H1 (cell line): ENCODE measurements around the gene EPHA10.

Experiments
- CEBPB ChIP-seq: IDR thresholded peaks from 2 replicates; pipeline ENCODE4 v1.6.1; 2012; ENCODE audit warnings: low read depth, low read length
- CTCF ChIP-seq, 3 experiments: IDR thresholded peaks; 1 replicate in 2 of 3; 2 replicates in 1 of 3; pipeline versions ENCODE4 v1.5.1 to v1.6.1; 2011; ENCODE audit warnings: low read length in 3 of 3, mild to moderate bottlenecking in 3 of 3, inconsistent platforms in 2 of 3, low read depth in 1 of 3, moderate library complexity in 1 of 3; ENCODE audit not compliant: insufficient read depth in 1 of 3; ENCODE audit errors: control extremely low read depth in 1 of 3
- EZH2 ChIP-seq: fragments of 200-600 bp; sonication (generic); IDR thresholded peaks from 2 replicates; pipeline ENCODE4 v1.7.1; 2012; ENCODE audit warnings: low read depth, mild to moderate bottlenecking, moderate library complexity, low read length, inconsistent platforms; ENCODE audit not compliant: severe bottlenecking
- JUND ChIP-seq: IDR thresholded peaks from 2 replicates; pipeline ENCODE4 v1.6.1; 2011; ENCODE audit warnings: mild to moderate bottlenecking, improper control_type of control experiment, low read length
- POLR2A ChIP-seq, 2 experiments: IDR thresholded peaks; 1 replicate in 1 of 2; 2 replicates in 1 of 2; pipeline ENCODE4 v1.6.1; 2011; ENCODE audit warnings: low read depth in 2 of 2, low read length in 2 of 2, mild to moderate bottlenecking in 2 of 2; ENCODE audit errors: control extremely low read depth in 1 of 2
- POLR2AphosphoS5 ChIP-seq: IDR thresholded peaks from 2 replicates; pipeline ENCODE4 v1.6.1; 2011; ENCODE audit warnings: low read depth, low read length
- SIN3A ChIP-seq, 2 experiments: IDR thresholded peaks in 1 of 2; conservative IDR thresholded peaks in 1 of 2; 2 replicates each; pipeline ENCODE4 v1.6.1; 2011 to 2012; ENCODE audit warnings: low read length in 2 of 2, improper control_type of control experiment in 1 of 2, low read depth in 1 of 2, mild to moderate bottlenecking in 1 of 2
- TAF1 ChIP-seq: IDR thresholded peaks from 2 replicates; pipeline ENCODE4 v1.6.1; 2011; ENCODE audit warnings: mild to moderate bottlenecking, low read depth, low read length
- TF ChIP-seq, protein P1 (sequence below): IDR thresholded peaks from 2 replicates; pipeline ENCODE4 v1.6.1; 2011; ENCODE audit warnings: low read depth, mild to moderate bottlenecking, low read length; ENCODE audit not compliant: insufficient read depth

- TF ChIP-seq JUND (no peak), POLR2AphosphoS5 (no peak), CTCF (IDR thresholded peaks at IDR 0.05; ENCODE audit: control extremely low read depth in 1 of 3, insufficient read depth in 1 of 3, low read depth in 1 of 3, low read length in 3 of 3) (no peak), CEBPB (no peak), SIN3A (conservative IDR thresholded peaks at IDR 0.05 in 1 of 2, IDR thresholded peaks at IDR 0.05 in 1 of 2; ENCODE audit: low read depth in 1 of 2, low read length in 2 of 2) (no peak), TAF1 (no peak), POLR2A (IDR thresholded peaks at IDR 0.05; ENCODE audit: control extremely low read depth in 1 of 2, low read depth in 2 of 2, low read length in 2 of 2) (no peak), EZH2 (no peak)
- TF ChIP-seq, protein P1, sequence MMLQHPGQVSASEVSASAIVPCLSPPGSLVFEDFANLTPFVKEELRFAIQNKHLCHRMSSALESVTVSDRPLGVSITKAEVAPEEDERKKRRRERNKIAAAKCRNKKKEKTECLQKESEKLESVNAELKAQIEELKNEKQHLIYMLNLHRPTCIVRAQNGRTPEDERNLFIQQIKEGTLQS = no peak
Measured at GRCh38 chr1:37723390-37724078, 41.4 kb downstream of the EPHA10 start.
